ENCODE results near the gene SNN. TPM values are rescaled to one million over a fixed set of nuclear protein-coding genes. Genes with fewer than 3 reads are reported as not detected.
A peak's percentile ranks its signal among the peaks of the same experiment; 100 is the strongest.

SNN gene
- total RNA-seq, 1 donor from 2014 or later = 16.7 TPM

DNA sequence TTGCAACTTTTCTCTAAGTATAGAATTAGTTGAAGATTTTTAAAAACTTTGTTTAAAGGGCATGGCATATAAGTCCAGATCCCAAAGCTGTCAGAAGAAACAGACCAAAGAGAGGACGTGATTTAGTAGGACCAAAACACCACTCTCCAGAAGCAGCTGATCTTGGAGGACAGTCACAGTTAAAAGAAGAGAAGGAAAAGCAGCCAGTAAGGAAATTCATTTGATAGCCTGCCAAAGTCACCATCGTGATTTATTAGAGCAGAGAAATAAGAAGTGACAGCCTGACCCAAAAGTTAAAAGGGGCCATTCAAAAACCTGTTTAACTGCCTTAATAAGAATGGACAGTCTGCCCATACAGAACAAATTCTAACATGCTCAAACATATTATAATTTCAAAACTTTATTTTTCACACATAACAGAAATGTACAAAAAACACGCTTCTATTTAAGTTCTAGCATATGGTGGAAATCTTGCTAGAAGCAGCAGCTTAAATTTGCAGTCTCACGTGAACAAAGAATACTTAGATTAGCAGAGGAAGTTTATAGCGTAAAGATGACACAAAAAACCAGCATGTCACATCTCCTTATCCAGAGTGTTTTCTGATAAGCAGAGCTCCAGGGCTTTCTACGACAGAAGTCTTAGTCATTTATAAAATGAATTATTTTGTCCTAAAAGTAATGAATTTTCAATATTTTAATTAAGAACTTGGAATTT is 37.2 kb downstream of the SNN start:
- H3K79me2 ChIP-seq (ENCODE audit: insufficient read depth, low read length) = peaks cover 4% of the 10 kb centered on the region
- no peak overlapping the region for H3K4me3 ChIP-seq (ENCODE audit: insufficient read depth, low read depth, low read length)
- no peak for FAIRE-seq
- H3K27me3 ChIP-seq (ENCODE audit: insufficient read depth, low read length) = no peaks in the 10 kb centered on the region
- no peak overlapping the region for H2AFZ ChIP-seq (ENCODE audit: low read depth, low read length)
- Mint-ChIP-seq H3K4me3 (ENCODE audit: unreplicated experiment) (no peak overlapping the region), H3K36me3 (ENCODE audit: low read depth, unreplicated experiment) (peaks cover 15% of the 10 kb centered on the region), H3K27ac (ENCODE audit: unreplicated experiment) (no peak overlapping the region), H3K4me1 (ENCODE audit: low read depth, unreplicated experiment) (peaks cover 8% of the 10 kb centered on the region), H3K27me3 (ENCODE audit: low read depth, unreplicated experiment) (no peaks in the 10 kb centered on the region), H3K9me3 (ENCODE audit: unreplicated experiment) (no peaks in the 10 kb centered on the region)
- H3K4me1 ChIP-seq (ENCODE audit: insufficient read depth, low read length) = peaks cover 10% of the 10 kb centered on the region
- H3K9me3 ChIP-seq (ENCODE audit: insufficient read depth, low read depth, low read length) = no peaks in the 10 kb centered on the region
- H3K9ac ChIP-seq (ENCODE audit: low read length) = no peak overlapping the region
- no peaks in the 10 kb centered on the region for H3K36me3 ChIP-seq (ENCODE audit: insufficient read depth, low read length)
- H3K27ac ChIP-seq (ENCODE audit: low read depth, low read length) = no peak overlapping the region
- peaks cover 41% of the 10 kb centered on the region for H4K20me1 ChIP-seq (ENCODE audit: insufficient read depth, low read length)
- H3K4me2 ChIP-seq (ENCODE audit: low read length) = no peak overlapping the region
- TF ChIP-seq, protein P1, sequence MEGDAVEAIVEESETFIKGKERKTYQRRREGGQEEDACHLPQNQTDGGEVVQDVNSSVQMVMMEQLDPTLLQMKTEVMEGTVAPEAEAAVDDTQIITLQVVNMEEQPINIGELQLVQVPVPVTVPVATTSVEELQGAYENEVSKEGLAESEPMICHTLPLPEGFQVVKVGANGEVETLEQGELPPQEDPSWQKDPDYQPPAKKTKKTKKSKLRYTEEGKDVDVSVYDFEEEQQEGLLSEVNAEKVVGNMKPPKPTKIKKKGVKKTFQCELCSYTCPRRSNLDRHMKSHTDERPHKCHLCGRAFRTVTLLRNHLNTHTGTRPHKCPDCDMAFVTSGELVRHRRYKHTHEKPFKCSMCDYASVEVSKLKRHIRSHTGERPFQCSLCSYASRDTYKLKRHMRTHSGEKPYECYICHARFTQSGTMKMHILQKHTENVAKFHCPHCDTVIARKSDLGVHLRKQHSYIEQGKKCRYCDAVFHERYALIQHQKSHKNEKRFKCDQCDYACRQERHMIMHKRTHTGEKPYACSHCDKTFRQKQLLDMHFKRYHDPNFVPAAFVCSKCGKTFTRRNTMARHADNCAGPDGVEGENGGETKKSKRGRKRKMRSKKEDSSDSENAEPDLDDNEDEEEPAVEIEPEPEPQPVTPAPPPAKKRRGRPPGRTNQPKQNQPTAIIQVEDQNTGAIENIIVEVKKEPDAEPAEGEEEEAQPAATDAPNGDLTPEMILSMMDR (IDR thresholded peaks at IDR 0.05; ENCODE audit: insufficient read depth, low read depth, low read length) = no peak
- no peak for TF ChIP-seq EZH2 (IDR thresholded peaks at IDR 0.05; ENCODE audit: insufficient read depth, low read length)
- no peak for DNase-seq (ENCODE audit: low read depth)

DNA sequence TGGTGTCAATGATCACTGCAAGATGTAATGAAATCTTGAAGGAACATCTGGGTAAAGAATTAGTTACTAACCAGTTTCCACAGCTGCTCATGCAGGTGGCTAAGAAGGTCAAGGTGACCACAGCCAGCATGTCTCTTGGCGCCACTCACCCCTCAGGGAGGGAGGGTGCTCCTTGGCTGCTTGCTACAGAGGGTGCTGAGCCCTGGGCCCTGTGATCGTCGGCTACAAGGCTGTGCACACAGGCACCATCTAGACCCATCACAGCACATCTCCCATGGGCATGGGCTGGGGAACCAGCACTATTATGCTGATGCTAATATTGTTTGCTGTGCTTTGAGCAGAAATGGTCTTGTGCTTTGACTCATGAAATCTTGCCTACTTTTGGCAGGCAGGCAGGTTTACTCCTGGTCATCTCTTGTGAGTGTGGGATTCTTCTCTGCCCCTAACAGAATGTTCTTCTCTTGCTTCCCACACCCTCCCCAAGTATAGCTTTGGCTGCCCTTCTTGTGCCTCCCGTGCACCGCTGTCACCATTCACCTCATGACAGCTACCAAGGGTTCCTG is 38.0 kb downstream of the SNN start:
- Mint-ChIP-seq H3K4me1 (ENCODE audit: low read depth, unreplicated experiment) (peaks cover 8% of the 10 kb centered on the region), H3K9me3 (ENCODE audit: unreplicated experiment) (no peaks in the 10 kb centered on the region), H3K27ac (ENCODE audit: unreplicated experiment) (no peak overlapping the region), H3K27me3 (ENCODE audit: low read depth, unreplicated experiment) (no peaks in the 10 kb centered on the region), H3K36me3 (ENCODE audit: low read depth, unreplicated experiment) (peaks cover 14% of the 10 kb centered on the region), H3K4me3 (ENCODE audit: unreplicated experiment) (no peak overlapping the region)
- Histone ChIP-seq H3K4me1 (ENCODE audit: insufficient read depth, low read length) (peaks cover 10% of the 10 kb centered on the region), H2AFZ (ENCODE audit: low read depth, low read length) (no peak overlapping the region), H3K79me2 (ENCODE audit: insufficient read depth, low read length) (peaks cover 4% of the 10 kb centered on the region), H3K27me3 (ENCODE audit: insufficient read depth, low read length) (no peaks in the 10 kb centered on the region), H4K20me1 (ENCODE audit: insufficient read depth, low read length) (peaks cover 43% of the 10 kb centered on the region), H3K4me2 (ENCODE audit: low read length) (no peak overlapping the region), H3K9ac (ENCODE audit: low read length) (no peak overlapping the region), H3K27ac (ENCODE audit: low read depth, low read length) (no peak overlapping the region), H3K9me3 (ENCODE audit: insufficient read depth, low read depth, low read length) (no peaks in the 10 kb centered on the region), H3K4me3 (ENCODE audit: insufficient read depth, low read depth, low read length) (no peak overlapping the region), H3K36me3 (ENCODE audit: insufficient read depth, low read length) (no peaks in the 10 kb centered on the region)
- DNase-seq (ENCODE audit: low read depth) (no peak), FAIRE-seq (no peak)
- TF ChIP-seq, protein P1 (IDR thresholded peaks at IDR 0.05; ENCODE audit: insufficient read depth, low read depth, low read length) = no peak
- TF ChIP-seq EZH2 (IDR thresholded peaks at IDR 0.05; ENCODE audit: insufficient read depth, low read length) = no peak

DNA sequence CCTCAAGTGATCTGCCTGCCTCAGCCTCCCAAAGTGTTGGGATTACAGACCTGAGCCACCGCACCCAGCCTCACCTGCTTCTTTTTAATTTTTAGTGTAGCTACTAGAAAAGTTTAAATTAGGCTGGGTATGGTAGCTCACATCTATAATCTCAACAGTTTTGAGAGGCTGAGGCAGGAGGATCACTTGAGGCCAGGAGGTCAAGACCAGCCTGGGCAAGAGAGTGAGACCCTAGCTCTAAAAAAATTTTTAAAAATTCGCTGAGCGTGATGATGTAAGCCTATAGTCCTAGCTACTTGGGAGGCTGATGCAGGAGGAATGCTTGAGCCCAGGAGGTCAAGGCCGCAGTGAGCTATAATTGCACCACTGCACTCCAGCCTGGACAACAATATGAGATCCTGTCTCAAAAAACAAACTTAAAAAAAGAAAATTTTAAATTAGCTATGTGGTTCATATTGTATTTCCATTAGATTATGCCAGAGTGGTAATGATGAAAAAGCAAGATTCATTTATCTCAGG is 39.5 kb downstream of the SNN start:
- H3K27me3 ChIP-seq (ENCODE audit: insufficient read depth, low read length) = no peaks in the 10 kb centered on the region
- no peak overlapping the region for H3K4me3 Mint-ChIP-seq (ENCODE audit: unreplicated experiment)
- no peak overlapping the region for H3K4me3 ChIP-seq (ENCODE audit: insufficient read depth, low read depth, low read length)
- DNase-seq (ENCODE audit: low read depth) (no peak), FAIRE-seq (no peak)
- H3K4me1 Mint-ChIP-seq (ENCODE audit: low read depth, unreplicated experiment) = peaks cover 8% of the 10 kb centered on the region
- no peaks in the 10 kb centered on the region for H3K9me3 ChIP-seq (ENCODE audit: insufficient read depth, low read depth, low read length)
- TF ChIP-seq, protein P1 (IDR thresholded peaks at IDR 0.05; ENCODE audit: insufficient read depth, low read depth, low read length) = no peak
- TF ChIP-seq EZH2 (IDR thresholded peaks at IDR 0.05; ENCODE audit: insufficient read depth, low read length) = no peak
- H3K4me1 ChIP-seq (ENCODE audit: insufficient read depth, low read length) = peaks cover 10% of the 10 kb centered on the region
- H3K36me3 Mint-ChIP-seq (ENCODE audit: low read depth, unreplicated experiment) = peaks cover 18% of the 10 kb centered on the region
- peak overlapping the region; percentile 43 for H3K27ac ChIP-seq (ENCODE audit: low read depth, low read length)
- no peaks in the 10 kb centered on the region for H3K9me3 Mint-ChIP-seq (ENCODE audit: unreplicated experiment)
- no peaks in the 10 kb centered on the region for H3K27me3 Mint-ChIP-seq (ENCODE audit: low read depth, unreplicated experiment)
- H3K79me2 ChIP-seq (ENCODE audit: insufficient read depth, low read length) = peaks cover 3% of the 10 kb centered on the region
- no peak overlapping the region for H3K27ac Mint-ChIP-seq (ENCODE audit: unreplicated experiment)
- no peaks in the 10 kb centered on the region for H3K36me3 ChIP-seq (ENCODE audit: insufficient read depth, low read length)
- H2AFZ ChIP-seq (ENCODE audit: low read depth, low read length) = no peak overlapping the region
- peaks cover 58% of the 10 kb centered on the region for H4K20me1 ChIP-seq (ENCODE audit: insufficient read depth, low read length)
- no peak overlapping the region for H3K4me2 ChIP-seq (ENCODE audit: low read length)
- H3K9ac ChIP-seq (ENCODE audit: low read length) = peak overlapping the region; percentile 20
